ENCODE data around the gene RNF38.

- TF ChIP-seq MYNN (tag by site-specific recombination; IDR thresholded peaks at IDR 0.05; ENCODE audit: borderline replicate concordance) (no peak), ZNF274 (IDR thresholded peaks at IDR 0.05; ENCODE audit: low read length) (no peak), ZNF274 (tag by site-specific recombination; IDR thresholded peaks at IDR 0.05; ENCODE audit: borderline replicate concordance) (no peak), ZNF792 (tag by site-specific recombination; IDR thresholded peaks at IDR 0.05) (no peak), CTCF (tag by site-specific recombination; IDR thresholded peaks at IDR 0.05) (no peak), ZNF629 (tag by site-specific recombination; IDR thresholded peaks at IDR 0.05) (no peak), ZNF677 (tag by site-specific recombination; IDR thresholded peaks at IDR 0.05) (no peak)
Observed at GRCh38 chr9:36401897-36402480, 1.9 kb upstream of the RNF38 start.

All from HEK293 (cell line).